Natural killer cell (primary cell): ENCODE results near the gene ABCC1. TPM values are rescaled to one million over a fixed set of nuclear protein-coding genes. Genes with fewer than 3 reads are reported as not detected.

Experiments
- ATAC-seq, 3 donors: fragments of 150-1000 bp in 2 of 3; fragments of 200-7000 bp in 1 of 3; cut with Tn5 transposase; 1 replicate in 1 of 3; 2 replicates in 2 of 3; pipeline ENCODE4 v1.10.0; 2021; ENCODE audit warnings: mild to moderate bottlenecking in 2 of 3, moderate library complexity in 2 of 3
- DNase-seq, 2 donors: peaks; one replicate each; pipeline versions ENCODE4 v3.0.0 to v3.0.0-alpha.2; 2013 to 2021; ENCODE audit warnings: mixed read lengths in 1 of 2
- H3K27ac ChIP-seq: one replicate; pipeline ENCODE4 v1.5.1; 2013; ENCODE audit warnings: mild to moderate bottlenecking, low read length
- H3K27me3 ChIP-seq: one replicate; pipeline ENCODE4 v1.6.1; 2013; ENCODE audit warnings: low read length; ENCODE audit not compliant: control insufficient read depth, insufficient read depth
- H3K36me3 ChIP-seq: one replicate; pipeline ENCODE4 v1.6.1; 2013; ENCODE audit warnings: low read length; ENCODE audit not compliant: control insufficient read depth, insufficient read depth
- H3K4me1 ChIP-seq: one replicate; pipeline ENCODE4 v1.6.1; 2013; ENCODE audit warnings: low read length; ENCODE audit not compliant: control insufficient read depth, insufficient read depth
- H3K4me3 ChIP-seq: one replicate; pipeline ENCODE4 v1.5.1; 2013; ENCODE audit warnings: low read length
- H3K9me3 ChIP-seq: one replicate; pipeline ENCODE4 v1.6.1; 2013; ENCODE audit warnings: low read length; ENCODE audit not compliant: control insufficient read depth, insufficient read depth
- H3K27ac Mint-ChIP-seq, 2 donors: one replicate each; pipeline ENCODE4 v1.8.0; 2022; ENCODE audit warnings: mild to moderate bottlenecking in 2 of 2, mixed read lengths in 2 of 2, moderate library complexity in 1 of 2
- H3K27me3 Mint-ChIP-seq, 2 donors: one replicate each; pipeline ENCODE4 v1.8.0; 2022; ENCODE audit warnings: low read depth in 2 of 2, mixed read lengths in 2 of 2
- H3K36me3 Mint-ChIP-seq: one replicate; pipeline ENCODE4 v1.8.0; 2022; ENCODE audit warnings: mixed read lengths
- H3K4me1 Mint-ChIP-seq, 2 donors: one replicate each; pipeline ENCODE4 v1.8.0; 2022; ENCODE audit warnings: mixed read lengths in 2 of 2
- H3K4me3 Mint-ChIP-seq: one replicate; pipeline ENCODE4 v1.8.0; 2022; ENCODE audit warnings: mild to moderate bottlenecking, moderate library complexity, mixed read lengths
- H3K9me3 Mint-ChIP-seq, 2 donors: one replicate each; pipeline ENCODE4 v1.8.0; 2022; ENCODE audit warnings: mixed read lengths in 2 of 2
- WGBS: methylation state at CpG from one replicate; pipeline ENCODE4 v1.1.7; 2013; ENCODE audit warnings: missing lambda C conversion rate; ENCODE audit not compliant: insufficient coverage; 5-methylcytosine and 5-hydroxymethylcytosine counted together
- intact Hi-C: fragments of 100-400 bp; cut with micrococcal nuclease; formaldehyde crosslinking; loops from one replicate; pipeline ENCODE4 v1.14.2; 2022
- total RNA-seq, 4 donors: library from RNA; stranded (reverse); fragments of 120-200 nt in 1 of 4; gene quantifications; one replicate each; pipeline versions ENCODE4 v1.2.3 to v1.2.4, GENCODE V29; 2013 to 2022
- TF ChIP-seq, protein P1 (sequence below): fragments of 200-600 bp; IDR thresholded peaks from one replicate; pipeline ENCODE4 v1.8.0; 2022; ENCODE audit warnings: antibody characterized with exemption

ABCC1 gene
- total RNA-seq, 3 donors from 2014 or later (not counting 1 experiment from before 2014, with no cell fraction given): 24.5 to 53.9 (median 27.9) TPM

DNA sequence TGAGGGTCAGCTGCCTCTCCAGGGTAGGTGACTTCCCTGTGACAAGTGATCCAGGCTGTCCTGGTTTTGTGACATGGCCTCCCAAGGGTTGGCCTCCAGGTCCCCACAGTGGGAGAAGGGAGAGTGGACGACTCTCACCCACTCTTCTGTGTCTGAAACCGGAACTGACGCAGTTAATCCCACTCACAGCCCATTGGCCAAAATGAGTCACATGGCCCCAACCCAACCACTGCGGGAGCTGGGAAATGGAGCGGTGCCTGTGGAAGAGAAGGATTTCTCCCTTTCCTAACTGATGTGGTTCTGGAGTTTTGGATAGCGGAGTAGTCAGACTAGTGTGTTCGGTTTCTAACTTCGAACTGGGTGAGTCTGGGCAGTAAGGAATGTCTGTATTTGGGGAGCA lies 194.5 kb downstream of the ABCC1 start:
- Mint-ChIP-seq H3K36me3 (peaks cover 3% of the 10 kb centered on the region), H3K27me3 (no peaks in the 10 kb centered on the region), H3K27ac (no peak overlapping the region), H3K4me3 (no peak overlapping the region), H3K9me3 (no peaks in the 10 kb centered on the region), H3K4me1 (no peaks in the 10 kb centered on the region)
- H3K4me3 ChIP-seq: no peak overlapping the region
- intact Hi-C loops: no loop called here
- DNase-seq (no peak), ATAC-seq (no peak)
- no peaks in the 10 kb centered on the region for H3K4me1 ChIP-seq
- 100% methylated on average over 7 of the region's 8 CpGs for WGBS
- no peaks in the 10 kb centered on the region for H3K9me3 ChIP-seq
- TF ChIP-seq, protein P1, sequence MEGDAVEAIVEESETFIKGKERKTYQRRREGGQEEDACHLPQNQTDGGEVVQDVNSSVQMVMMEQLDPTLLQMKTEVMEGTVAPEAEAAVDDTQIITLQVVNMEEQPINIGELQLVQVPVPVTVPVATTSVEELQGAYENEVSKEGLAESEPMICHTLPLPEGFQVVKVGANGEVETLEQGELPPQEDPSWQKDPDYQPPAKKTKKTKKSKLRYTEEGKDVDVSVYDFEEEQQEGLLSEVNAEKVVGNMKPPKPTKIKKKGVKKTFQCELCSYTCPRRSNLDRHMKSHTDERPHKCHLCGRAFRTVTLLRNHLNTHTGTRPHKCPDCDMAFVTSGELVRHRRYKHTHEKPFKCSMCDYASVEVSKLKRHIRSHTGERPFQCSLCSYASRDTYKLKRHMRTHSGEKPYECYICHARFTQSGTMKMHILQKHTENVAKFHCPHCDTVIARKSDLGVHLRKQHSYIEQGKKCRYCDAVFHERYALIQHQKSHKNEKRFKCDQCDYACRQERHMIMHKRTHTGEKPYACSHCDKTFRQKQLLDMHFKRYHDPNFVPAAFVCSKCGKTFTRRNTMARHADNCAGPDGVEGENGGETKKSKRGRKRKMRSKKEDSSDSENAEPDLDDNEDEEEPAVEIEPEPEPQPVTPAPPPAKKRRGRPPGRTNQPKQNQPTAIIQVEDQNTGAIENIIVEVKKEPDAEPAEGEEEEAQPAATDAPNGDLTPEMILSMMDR: no peak
- H3K27me3 ChIP-seq: no peaks in the 10 kb centered on the region
- H3K36me3 ChIP-seq: peaks cover 32% of the 10 kb centered on the region
- H3K27ac ChIP-seq: no peak overlapping the region

DNA sequence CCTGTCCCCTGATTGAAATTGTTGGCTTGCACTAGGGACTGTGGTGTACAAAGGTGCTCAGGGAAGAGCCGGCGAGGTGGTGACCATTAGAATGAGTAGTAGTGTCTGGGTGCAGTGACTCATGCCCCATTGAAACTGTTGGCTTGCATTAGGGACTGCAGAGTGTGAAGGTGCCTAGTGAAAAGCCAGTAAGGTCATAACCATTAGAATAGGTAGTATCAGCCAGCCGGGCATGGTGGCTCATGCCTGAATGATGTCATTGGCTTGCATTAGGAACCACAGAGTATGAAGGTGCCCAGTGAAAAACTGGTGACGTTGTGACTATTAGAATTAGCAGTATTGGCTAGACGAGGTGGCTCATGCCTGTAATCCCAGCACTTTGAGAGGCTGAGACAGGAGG lies 195.0 kb downstream of the ABCC1 start:
- TF ChIP-seq, protein P1: no peak
- no peak for ATAC-seq
- no peaks in the 10 kb centered on the region for H3K4me1 Mint-ChIP-seq

DNA sequence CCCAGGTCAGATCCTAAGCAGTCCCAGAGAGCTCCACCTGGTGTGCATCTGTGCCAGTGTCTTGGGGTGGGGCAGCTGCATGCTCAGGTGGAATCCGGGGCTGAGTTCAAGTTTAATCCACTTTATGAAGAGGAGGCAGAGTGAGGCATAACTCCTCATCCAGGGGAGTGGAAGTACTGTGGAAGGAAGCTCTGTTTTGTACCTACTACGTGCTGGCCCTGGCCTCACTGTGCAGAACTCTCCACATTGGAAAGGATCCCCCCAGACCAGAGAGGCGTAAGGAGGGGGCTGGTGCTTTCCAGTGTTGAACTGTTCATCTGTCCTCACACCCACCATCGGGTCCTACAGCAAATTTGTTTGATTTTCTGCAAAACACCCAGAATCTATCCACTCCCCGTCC lies 195.9 kb downstream of the ABCC1 start:
- intact Hi-C loops: no loop called here
- Histone ChIP-seq H3K36me3 (peaks cover 22% of the 10 kb centered on the region), H3K9me3 (no peaks in the 10 kb centered on the region), H3K4me3 (no peak overlapping the region), H3K27me3 (no peaks in the 10 kb centered on the region), H3K27ac (no peak overlapping the region), H3K4me1 (no peaks in the 10 kb centered on the region)
- no peak for DNase-seq
- no peaks in the 10 kb centered on the region for H3K36me3 Mint-ChIP-seq
- H3K27me3 Mint-ChIP-seq: no peaks in the 10 kb centered on the region
- 93% methylated on average over 5 of the region's 5 CpGs for WGBS
- TF ChIP-seq, protein P1: no peak
- no peak for ATAC-seq
- H3K4me1 Mint-ChIP-seq: no peaks in the 10 kb centered on the region
- no peaks in the 10 kb centered on the region for H3K9me3 Mint-ChIP-seq
- H3K4me3 Mint-ChIP-seq: no peak overlapping the region
- no peak overlapping the region for H3K27ac Mint-ChIP-seq

More for the DNA sequence above, 195.0 kb downstream of the ABCC1 start:
- Mint-ChIP-seq H3K27me3 (no peaks in the 10 kb centered on the region), H3K36me3 (no peaks in the 10 kb centered on the region), H3K9me3 (no peaks in the 10 kb centered on the region), H3K4me3 (no peak overlapping the region), H3K27ac (no peak overlapping the region)
- H3K36me3 ChIP-seq: peaks cover 30% of the 10 kb centered on the region
- intact Hi-C loops: no loop called here
- WGBS: 97% methylated on average over 5 of the region's 5 CpGs
- no peaks in the 10 kb centered on the region for H3K27me3 ChIP-seq
- no peak overlapping the region for H3K27ac ChIP-seq
- no peaks in the 10 kb centered on the region for H3K9me3 ChIP-seq
- no peaks in the 10 kb centered on the region for H3K4me1 ChIP-seq
- no peak for DNase-seq
- H3K4me3 ChIP-seq: no peak overlapping the region
